GM11168 (cell line): ENCODE data around the gene ATOSA.

ENCODE experiments used
- in situ Hi-C: fragments of 300-500 bp; cut with MboI; formaldehyde crosslinking; loops from one replicate; pipeline ENCODE4 v1.12.0; 2022; ENCODE audit warnings: low sequenced_read_pairs; ENCODE audit not compliant: unreplicated experiment

The ATOSA gene

DNA sequence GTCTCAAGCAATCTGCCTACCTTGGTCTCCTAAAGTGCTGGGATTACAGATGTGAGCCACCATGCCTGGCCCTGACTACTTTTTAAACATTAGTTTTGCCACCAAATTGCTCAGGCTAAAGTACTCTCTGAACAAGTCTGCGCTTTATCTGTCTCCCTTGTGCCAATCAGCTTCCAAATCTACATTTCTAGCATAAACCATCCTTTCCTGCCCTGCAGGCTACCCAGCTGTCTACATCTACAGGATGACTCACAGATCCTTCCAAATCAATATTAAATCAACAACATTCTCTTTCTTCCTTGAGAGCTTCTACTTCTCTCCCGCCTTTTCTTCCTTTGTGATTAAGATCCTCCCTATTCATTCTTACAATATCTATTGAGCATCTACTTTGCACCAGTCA lies 16.0 kb upstream of the ATOSA start:
- in situ Hi-C loops: no loop called here

- in situ Hi-C loops: loop anchor here (10.0 kb wide), 1 partner anchor 45 kb away; no protein-coding TSS in a partner anchor
Observed at GRCh38 chr15:52689562-52689961, 10.4 kb upstream of the ATOSA start.

- in situ Hi-C loops: loop anchor here (10.0 kb wide), 1 partner anchor 51 kb away; no protein-coding TSS in a partner anchor
Observed at GRCh38 chr15:52683580-52683979, 4.4 kb upstream of the ATOSA start.

GRCh38 chr15:52682781-52683180 lies 3.6 kb upstream of the ATOSA start:
- in situ Hi-C loops: loop anchor here (10.0 kb wide), 1 partner anchor 52 kb away; no protein-coding TSS in a partner anchor

DNA sequence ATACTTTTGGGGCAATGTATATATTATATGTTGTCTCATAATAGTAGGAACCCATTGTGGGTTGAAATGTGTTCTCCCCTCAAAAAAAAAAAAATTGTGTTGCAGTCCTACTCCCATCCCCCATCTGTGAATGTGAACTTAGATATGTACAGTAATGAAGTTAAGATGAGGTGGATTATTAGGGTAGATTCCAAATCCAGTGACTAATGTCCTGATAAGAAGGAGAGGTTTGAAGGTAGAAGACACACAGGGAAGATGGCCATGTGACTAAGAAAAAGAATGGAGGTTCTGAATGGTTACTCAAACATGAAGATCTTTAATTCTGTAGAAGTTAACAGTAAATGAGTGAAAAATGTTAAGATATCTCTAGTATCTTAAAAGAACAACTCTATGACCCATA lies 3.0 kb upstream of the ATOSA start:
- in situ Hi-C loops: loop anchor here (10.0 kb wide), 1 partner anchor 53 kb away; no protein-coding TSS in a partner anchor

DNA sequence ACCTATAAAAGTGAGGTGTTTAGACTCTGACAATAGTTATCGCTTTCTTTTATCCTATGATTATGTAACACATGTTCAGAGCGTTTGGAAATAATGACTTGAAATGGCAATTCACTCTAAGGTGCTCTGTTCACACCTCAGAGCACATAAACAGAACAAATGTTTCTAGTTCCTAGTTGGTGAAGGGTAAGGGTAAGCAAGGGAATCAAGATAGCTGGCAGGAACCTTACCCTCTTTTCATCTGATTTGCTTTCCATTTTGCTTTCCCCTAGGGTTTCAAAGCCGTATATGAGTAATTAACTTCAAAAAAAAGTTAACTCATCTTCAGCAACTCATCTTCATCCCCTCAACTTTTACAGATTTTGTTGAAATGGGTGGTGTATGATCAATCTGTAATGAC lies 2.3 kb upstream of the ATOSA start:
- in situ Hi-C loops: loop anchor here (10.0 kb wide), 1 partner anchor 53 kb away; no protein-coding TSS in a partner anchor

- in situ Hi-C loops: loop anchor here (10.0 kb wide), 1 partner anchor 54 kb away; no protein-coding TSS in a partner anchor
Observed at GRCh38 chr15:52680761-52681160, 1.6 kb upstream of the ATOSA start.

DNA sequence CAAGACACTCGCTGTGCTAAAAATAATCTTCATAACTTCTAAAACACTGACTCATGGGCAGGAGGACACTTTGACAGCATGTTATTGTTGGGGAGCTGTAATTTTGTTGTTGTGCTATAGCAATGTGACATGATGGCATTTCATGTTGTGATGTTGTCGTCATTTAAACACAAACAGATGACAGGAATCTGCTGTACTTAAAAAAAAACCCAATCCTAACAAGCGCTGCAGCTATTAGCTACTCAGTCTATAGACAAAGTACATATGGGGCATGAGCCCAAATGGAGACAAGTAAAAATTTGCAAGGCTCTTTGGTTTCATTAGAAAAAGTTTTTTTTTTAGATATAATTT lies 828 bp upstream of the ATOSA start:
- in situ Hi-C loops: loop anchor here (10.0 kb wide), 1 partner anchor 55 kb away; no protein-coding TSS in a partner anchor

- in situ Hi-C loops: no loop called here
Observed at GRCh38 chr15:52678468-52679231, 538 bp downstream of the ATOSA start.

DNA sequence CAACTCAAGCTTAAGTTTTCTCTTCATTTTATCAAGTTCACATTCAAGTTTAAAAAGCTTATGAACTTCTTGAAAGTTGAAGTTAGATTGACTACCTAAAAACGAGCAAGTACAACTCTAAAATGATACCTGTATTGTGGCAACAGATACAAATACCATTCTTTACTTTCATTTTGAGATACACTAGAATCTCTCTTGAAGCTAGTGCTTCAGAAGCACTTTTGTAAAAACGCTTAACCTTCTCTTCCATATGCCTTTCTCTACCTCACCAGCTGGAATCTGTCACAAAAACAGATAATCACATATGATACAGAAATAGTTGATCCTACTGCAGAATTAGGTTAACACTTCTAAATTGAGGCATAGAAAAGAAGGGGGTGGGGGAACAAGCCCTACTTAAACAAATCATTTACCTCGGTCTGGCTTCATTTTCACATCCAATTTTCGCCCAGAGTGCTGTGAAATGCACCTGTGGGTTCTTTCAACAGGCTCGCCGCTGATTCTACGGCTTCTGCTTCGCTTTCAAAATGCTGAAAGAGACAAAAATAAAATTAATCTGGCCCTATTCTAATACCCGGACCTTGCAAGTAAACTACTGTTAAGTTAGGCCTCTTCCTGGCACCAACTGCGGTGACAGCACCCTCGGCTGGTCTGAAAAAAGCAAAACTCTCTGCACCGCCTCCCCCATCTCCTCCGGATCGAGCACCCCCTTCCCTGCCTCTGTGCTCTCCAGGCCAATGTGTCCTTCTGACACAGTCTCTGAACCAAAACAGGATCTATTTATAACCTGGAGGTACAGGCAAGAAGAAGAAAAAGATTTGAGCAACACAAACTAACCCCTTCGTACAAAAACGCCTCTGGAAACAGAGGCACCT lies 1.4 kb downstream of the ATOSA start:
- in situ Hi-C loops: no loop called here

DNA sequence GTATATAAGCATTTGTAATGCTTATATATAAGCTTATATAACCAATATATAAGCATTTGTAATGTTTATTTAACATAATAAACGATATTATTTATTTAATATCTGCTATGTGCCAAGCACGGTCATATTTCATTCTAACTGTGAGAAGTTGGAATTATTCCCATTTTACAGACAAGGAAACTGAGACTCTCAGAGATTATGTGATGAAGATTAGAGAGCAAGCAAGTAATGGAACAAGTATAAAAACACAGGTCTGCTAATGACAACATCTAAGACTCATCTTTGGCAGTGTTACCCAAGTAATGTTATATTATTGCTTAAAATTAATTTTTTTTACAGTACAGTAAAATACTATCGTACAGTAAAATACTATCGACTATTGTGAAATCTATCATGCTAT lies 4.4 kb downstream of the ATOSA start:
- in situ Hi-C loops: no loop called here

- in situ Hi-C loops: no loop called here
Observed at GRCh38 chr15:52673734-52674133, 5.5 kb downstream of the ATOSA start.

- in situ Hi-C loops: no loop called here
Observed at GRCh38 chr15:52673312-52673711, 5.9 kb downstream of the ATOSA start.

GRCh38 chr15:52672661-52673060 lies 6.5 kb downstream of the ATOSA start:
- in situ Hi-C loops: no loop called here

DNA sequence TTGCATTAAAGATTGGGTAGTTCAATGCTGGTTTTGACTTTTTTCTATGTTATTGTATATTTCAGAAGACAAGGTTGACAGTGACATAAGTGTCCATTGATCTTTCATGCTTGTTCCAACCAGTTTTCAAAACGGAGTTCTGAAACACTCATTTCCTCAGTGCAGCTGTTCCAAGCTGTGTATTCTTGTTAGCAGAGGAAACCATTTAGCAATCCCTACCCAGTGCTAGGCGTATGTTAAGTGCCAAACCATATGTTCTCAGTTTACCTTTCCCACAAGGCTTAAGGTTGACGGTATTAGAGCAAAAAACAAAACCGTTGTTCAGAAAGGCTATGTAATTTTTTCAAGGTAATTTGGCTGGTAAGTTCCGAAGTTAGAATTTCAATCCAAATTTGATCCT lies 9.1 kb downstream of the ATOSA start:
- in situ Hi-C loops: no loop called here

- in situ Hi-C loops: no loop called here
Observed at GRCh38 chr15:52668133-52668532, 11.1 kb downstream of the ATOSA start.

DNA sequence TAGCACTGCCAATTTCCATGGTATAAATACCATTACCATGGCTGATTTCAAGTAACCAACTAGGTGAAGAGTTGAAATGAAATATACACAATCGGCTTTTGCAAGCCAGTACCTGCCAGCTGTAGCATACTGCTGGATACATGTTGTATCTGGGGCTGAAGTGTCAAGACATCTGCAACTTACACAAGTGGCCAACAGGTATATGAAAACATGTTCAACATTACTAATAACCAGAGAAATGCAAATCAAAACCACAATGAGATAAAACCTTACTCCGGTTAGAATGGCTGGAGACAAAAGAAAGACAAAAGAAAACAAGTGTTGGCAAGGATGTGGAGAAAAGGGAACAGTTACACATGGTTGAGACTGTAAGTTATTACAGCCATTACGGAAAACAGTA lies 11.6 kb downstream of the ATOSA start:
- in situ Hi-C loops: no loop called here

DNA sequence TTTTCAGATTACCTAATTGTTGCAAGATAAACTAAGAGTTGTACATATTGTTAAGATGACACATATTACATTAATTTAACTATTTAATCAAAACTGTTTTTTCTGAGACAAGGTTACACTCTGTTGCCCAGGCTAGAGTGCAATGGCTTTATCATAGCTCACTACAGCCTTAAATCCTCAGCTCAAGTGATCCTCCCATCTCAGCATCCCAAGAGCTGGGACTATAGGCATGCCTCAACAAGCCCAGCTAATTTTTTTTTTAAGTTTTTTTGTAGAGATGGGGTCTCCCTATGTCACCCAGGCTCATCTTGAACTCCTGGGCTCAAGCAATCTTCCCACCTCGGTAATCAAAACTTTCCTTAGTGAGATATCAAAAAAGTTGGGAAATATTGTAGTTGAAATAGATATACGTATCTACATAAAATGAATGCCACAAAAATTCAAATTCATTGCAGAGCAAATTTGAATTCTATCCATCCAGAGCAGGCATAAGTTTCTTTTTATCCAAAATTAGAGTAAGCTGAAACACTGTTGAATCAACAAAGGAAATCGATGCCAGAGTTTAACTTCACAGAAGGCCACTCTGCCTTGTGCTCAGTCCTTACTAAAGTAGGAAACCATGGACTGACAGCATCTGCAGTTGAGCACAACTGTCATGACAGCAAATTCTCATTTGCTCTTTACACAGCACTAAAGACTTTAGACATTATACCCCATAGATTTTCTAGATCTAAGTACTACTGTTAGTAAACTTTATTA lies 15.5 kb downstream of the ATOSA start:
- in situ Hi-C loops: no loop called here

DNA sequence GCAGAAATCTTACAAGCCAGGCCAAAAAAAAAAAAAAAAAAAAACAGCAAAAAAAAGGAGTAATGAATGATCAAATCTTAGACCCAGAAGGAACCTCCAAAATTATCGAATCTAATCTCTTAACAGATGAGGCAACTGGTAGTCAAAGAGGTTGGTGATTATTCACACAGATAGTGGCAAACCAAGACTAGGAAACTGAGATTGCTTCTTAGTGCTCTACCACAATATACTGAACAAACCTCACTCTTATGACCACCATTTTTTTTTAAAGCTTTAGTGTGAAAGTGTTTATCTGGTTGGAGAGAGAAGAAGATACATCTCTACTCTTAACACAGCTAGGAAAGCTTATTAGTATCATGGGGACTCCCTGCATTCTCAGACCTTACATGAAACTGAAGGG lies 17.3 kb downstream of the ATOSA start:
- in situ Hi-C loops: no loop called here

DNA sequence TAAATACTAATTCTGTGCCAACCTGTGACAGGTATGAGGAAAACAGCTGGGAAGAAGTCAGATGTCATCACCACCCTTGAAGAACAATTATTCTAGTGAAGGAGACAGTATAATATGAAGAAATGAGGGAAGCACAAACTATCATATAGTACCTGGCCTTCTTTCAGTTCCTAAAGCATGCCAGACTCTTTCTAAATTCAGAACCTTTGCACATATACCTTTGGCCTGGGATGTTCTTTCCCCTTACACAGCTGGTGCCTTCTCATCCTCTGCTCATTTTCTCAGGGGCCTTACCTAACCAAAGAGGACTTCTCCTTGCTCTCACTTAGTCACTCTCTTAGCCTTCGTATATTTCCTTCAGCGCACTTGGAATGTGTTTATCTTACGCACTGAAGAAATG lies 19.0 kb downstream of the ATOSA start:
- in situ Hi-C loops: no loop called here
